Putamen (tissue), 1 donor: ENCODE measurements around the gene GCC2.
"Not testable (repeated sequence)": the region's sequence is repeated elsewhere in the genome, so short reads cannot be mapped to it uniquely, and the experiment has no call there.

ENCODE experiments used
- DNase-seq: peaks from one replicate; pipeline ENCODE4 v3.0.0-alpha.2; 2016; ENCODE audit warnings: low spot score

The GCC2 gene

DNA sequence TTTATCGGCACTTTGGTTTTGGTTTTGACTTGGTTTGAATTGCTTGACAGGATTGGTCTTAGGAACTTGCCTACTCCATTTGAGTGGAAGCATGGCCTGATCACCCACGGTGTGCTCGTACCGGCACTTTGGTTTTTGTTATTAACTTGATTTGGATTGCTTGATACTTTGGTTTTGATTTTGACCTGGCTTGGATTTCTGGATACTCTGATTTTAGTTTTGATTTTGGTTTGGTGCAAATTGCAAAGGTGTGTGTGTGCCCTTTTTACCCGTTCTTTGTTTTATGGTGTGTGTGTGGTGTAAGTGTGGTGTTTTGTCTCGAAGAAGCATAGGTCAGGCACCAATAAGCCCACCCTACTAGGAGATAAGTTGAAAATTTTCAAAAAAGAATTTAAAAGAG lies 75.7 kb downstream of the GCC2 start:
- DNase-seq, result not testable (repeated sequence)

DNA sequence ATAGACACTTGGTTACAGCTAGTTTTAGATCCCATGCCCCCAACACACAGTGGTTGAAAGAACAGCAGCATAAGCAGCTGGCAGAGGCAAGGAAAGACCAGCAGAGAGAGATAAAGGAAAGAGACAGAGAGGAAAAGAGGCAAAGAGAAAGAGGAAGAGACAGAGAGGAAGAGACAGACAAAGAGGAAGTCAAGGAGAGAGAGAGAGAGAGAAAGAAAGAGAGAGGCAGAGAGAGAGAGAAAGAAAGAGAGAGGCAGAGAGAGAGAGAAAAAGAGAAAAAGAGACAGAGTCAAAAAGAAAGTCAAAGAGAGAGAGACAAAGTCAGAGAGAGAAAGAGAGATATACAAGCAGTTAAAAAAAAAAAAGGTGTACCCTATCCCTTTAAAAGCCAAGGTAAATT lies 76.3 kb downstream of the GCC2 start:
- DNase-seq, result not testable (repeated sequence)

DNA sequence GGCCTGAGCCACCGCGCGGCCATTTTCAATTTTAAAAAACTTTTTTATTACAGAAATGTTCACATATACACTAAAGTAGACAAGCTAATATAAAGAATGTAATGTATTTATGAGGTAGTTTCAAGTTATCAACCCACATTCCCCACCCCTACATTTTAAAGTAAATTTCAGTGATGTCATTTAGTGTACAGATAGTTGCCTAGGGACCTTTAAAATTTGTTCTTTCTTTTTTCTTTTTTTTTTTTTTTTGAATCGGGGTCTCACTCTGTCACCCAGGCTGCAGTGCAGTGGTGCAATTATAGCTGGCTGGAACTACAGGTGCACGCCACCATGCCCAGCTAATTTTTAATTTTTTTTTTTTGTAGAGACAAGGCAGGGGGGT lies 82.7 kb downstream of the GCC2 start:
- DNase-seq, result no peak

DNA sequence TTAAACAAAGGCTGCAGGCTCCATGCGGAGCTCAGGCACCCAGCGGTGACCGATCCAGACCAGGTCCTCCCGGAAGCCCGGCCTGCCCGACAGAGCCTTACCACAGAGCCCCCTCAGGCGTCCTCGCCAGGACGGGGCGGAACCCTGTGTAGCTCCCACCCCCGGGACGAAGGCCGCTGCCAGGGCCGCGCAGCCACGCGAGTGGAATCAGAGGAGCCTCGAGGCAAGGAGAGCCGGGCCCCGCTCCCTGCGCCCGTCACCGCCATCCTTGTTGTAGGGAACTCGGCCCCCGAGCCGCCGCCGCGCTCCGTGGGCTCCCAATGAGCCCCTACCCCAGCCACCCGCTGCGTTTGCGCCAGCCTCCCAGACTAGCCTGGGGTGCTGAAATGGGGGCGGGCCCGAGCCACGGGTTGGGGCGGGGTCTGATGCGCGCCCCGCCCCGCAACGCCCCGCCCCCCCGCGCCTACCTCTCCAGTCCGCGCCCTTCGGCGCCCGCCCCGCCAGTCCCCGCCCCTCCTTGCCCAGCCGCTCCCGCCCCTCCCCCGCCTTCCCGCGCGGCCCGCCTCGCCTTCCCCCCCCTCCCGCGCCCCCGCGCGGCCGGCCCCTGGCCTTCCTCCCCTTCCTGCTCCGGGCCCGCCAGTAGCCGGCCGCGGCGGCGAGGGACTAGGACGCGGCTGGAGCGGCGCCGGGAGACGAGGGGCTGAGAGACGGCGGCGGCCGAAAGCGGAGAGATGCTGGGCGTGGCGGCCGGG lies 85.0 kb downstream of the GCC2 start, which contains the start of gene LIMS1:
TSS of gene LIMS1 (plus strand) at position 639 of the 752 bp plus-strand sequence. CDS start at position 732, 93 bp downstream.
- peak; percentile 91 for DNase-seq

DNA sequence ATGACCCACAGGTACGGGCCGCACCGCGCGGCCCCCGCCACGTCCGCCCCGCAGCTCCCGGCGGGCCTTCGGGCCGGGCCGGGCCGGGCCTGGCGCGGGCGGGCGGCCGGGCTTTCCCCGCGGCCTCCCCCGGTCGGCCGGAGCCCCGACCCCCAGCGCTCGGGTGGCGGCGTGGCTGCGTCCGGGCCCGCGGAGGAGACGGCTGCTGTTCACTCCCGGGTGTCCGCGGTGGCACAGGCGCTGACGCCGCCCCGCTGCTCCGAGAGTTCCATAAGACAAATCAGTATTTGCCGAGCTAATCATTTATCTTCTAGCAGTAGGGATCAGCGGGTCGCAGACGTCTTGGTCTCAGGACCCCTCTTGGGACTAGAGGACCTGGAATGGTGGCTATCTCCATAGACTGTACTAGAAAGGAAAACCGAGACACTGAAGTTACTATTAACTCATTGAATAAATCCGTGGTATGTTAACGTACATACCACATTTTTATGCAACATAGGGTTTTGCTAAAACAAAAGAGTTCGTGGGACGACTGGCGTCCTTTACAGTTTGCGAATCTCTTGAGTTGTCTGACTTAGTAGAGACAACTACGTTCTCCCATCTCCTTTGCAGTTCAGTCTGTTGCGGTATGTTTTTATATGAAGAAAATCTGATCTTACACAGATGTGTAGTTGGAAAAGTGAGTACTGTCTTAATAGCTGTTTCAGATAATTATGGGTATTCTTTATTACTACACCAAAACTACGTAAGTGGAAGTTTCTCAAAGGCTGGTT lies 85.8 kb downstream of the GCC2 start:
- peak; percentile 25 for DNase-seq

DNA sequence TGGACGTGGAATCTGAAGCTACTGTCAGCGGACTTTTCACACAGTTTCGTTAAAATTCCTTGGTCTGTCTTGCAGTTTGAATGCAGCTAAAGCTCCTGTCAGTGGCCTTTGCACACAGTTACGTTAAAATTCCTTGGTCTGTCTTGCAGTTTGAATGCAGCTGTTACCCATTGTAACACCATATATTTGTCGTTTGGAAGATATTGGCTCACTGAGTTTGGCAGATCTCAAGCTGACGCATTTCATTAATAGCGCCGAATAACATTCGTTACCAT lies 86.3 kb downstream of the GCC2 start:
- no peak for DNase-seq

DNA sequence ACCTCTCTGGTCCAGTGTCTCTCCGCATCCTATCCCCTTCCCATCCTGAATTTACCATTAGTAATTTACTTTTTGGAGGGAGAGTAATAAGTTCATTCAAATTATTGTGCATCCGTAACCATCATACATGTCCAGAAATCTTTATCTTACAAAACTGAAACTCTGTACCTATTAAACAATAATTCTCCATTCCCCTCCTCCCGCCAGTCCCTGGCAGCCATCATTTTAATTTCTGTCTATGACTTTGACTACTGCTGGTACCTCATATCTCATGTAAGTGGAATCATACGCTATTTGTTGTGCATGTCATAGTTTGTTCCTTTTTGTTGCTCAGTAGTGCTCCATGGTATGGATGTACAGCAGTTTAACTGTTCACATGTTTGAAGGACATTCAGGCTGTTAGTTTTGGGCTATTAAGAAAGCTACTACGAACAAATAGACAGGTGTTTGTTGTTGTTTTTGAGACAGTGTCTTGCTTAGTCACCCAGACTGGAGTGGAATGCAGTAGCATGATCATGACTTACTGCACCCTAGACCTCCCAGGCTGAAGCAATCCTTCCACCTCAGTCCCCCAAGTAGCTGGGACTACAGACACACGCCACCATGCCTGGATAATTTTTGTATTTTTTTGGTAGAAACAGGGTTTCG lies 87.3 kb downstream of the GCC2 start:
- no peak for DNase-seq

DNA sequence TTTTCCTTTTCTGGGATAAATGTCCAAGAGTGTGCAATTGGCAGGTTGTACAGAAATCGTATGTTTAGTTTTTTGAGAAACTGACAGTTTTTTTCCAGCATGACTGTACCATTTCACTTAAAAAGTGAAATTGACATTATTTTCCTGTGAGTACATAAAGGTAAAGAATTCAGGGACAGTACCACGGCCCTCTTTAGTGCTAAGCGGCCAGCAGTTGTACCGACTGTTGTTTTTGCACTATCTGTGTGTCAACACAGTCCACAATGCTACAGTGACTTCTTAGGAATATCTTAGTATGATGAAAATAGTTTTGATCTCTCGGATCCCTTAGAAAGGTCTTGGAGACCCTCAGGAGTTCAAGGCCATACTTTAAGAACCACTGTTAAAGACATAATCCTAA lies 87.9 kb downstream of the GCC2 start:
- DNase-seq, result no peak

DNA sequence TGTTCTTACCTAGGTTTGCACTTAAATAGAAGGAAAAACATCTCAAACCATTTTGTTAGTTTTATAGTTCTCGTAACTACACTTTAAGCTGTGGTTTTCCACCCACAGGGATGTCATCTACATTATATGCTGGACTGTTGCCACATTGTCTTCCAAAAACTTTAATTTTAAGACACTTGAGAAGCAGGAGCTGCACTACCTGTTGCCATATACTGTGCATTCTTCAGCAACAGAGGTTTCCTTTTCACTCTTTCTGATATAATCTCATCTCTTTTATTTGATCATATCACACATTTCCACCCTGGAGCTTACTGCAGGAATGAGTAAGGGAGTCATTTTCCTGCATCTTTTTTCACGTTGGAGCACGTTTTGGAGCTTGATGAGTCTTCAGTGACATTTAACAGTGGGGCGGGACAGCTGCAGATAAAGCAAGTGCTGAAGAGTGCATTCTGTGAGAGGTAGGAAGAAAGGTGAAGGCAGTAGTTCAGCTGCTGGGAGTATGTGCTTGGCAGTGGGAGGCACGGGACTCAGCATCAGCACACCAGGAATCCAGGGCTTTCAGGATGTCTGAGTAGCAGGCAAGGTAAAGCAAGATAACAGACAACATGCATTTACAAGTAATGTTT lies 89.1 kb downstream of the GCC2 start:
- DNase-seq, result no peak

DNA sequence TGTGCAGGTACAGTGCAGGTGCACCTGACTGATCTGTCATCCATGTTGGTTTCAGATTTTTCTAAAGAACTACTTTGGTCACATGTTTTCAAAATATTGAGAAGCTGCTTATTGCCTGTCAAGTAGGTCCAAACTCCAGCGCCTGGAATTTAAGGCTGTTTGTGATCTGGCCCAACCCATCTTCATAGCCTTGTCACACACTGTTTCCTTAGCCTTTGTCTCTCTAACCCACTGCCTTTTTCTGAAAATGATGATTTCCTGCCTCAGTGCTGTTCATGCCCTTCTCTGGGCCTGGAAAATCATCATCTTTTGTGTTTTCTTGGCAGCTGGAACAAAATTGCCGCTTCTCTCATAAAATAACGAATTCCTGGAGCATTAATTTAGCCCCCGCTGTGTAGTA lies 92.4 kb downstream of the GCC2 start:
- no peak for DNase-seq

DNA sequence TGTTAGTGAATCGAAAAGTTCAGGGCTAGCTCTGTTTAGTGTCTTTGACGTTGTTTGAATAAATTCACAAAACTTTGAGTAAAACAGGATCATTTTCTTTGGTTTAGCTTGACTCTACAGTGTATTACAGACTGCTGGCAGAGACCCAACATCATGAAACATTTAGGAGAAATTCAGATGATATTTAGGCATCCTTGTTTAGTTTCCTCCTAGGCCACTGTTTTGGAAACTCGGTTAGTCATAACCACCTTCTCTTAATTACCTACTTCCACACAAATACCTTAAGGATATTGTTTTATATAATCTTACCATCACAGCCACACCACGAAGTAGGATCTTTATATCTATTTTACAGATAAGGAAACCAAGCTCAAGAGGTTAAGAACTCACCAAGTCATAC lies 93.1 kb downstream of the GCC2 start:
- DNase-seq, result no peak

DNA sequence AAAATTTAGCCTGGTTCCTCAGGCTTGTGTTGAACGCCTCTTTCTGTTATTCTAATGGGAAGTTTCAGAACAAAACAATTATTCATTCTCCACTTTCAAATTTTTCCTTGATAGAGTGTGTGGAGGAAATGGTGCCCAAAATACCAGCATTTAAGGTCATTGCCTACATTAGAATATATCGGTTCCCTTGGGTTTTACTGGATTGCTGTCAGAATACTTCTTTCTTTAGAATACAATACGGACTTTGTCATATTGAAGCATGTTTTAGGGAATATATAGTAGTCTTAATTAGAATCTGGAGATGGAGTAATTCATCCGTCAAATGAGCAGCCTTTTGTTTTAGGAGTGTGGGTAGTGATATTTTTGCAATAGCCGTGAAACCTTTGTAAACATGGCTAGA lies 98.6 kb downstream of the GCC2 start:
- DNase-seq, result no peak

DNA sequence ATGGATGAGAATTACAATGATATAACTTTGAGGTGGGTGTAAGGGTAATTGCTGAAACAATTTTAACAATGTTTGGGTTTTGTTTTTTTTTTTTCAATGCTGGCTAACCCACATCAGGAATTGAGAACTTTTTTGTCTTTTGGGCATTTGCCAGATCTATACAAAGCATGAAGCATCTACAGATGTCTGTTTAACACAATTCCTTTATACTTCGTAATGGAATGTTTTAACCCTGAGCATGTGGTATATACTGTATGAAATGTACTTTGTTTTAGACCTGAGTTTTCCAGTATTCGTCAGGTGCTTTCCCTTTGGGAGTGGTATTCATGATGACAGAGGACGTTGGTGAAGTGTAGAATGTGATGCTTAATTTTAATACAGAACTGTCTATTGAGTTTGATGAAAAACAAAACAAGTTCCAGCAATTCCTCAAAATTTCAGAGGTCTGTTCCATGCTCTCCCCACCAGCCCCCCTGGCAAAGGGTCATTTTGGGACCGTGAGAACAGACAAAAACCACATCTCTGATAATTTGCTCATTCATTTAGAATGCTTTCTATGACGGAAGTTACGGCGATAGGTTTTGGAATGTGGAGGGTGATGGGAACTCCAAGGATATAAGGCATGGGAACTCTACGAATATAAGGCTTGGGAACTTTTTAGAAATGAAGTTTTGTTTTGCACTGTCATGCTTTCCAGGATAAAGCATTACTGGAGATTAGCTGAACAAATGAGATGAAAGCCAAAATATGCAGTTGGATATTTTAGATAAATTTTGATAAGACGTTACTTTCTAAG lies 99.4 kb downstream of the GCC2 start:
- no peak for DNase-seq

DNA sequence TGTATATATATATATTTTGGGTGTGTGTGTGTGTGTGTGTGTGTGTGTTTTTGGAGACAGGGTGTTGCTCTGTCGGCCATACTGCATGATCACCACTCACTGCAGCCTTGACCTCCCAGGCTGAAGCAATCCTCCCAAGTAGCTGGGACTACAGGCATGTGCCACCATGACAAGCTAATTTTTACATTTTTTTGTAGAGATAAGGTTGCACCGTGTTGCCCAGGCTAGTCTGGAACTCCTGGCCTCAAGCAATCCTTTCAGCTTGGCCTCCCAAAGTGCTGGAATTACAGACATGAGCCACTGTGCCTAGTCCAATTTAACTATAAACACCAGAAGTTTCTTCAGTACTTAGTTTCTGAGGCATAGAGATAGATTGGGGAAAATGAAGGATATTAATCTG lies 103.6 kb downstream of the GCC2 start:
- DNase-seq, result no peak

DNA sequence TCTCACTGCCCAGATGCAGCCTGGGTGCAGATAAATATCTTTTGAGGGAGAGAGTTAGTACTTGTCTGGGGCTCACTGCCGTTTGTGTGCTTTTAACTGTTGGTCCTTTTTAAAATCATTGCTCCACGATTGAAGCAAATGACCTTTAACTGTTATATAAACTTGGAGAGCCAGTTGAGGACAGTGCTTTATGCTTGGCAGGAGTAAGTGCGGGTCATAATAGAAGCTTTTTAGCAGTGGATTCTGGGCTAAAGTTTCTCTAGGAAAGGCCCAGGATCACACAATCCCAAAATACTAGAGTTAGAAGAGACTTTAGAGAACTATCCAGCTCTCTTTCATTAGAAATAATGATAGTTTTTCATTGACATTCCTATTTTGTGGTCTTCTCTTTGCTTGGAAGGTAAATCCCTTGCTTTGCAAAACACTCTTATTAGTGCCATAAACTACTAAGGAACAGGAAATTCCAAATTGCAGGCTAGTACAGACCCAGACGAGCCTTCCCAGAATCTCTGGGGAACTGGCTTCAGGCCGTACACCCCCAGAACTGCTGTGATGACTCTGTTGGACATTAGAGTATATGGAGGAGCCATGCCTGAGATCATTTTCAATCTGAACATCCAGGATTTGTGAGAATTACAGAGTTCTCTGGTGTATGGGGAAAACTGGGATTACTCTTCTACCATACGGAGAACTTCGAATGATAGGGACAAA lies 104.4 kb downstream of the GCC2 start:
- peak; percentile 46 for DNase-seq

DNA sequence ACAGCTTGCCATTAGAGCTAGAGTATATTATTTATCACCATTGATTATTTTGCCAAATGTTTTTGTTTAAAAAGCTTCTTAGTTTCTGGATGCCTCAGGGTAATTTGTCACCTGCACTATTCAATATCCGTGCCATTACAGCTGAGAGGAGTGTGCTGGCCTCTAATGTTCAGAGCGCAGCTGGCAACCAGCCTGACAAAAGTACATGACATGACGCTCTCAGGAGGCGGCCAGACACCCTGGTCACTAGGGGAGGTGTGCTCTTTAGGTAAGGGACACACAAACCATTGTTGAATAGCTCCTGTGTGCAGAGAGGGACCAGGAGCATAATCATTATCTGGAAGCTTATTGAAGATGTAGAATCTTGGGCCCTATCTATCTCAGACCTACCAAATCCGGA lies 105.5 kb downstream of the GCC2 start:
- no peak for DNase-seq

DNA sequence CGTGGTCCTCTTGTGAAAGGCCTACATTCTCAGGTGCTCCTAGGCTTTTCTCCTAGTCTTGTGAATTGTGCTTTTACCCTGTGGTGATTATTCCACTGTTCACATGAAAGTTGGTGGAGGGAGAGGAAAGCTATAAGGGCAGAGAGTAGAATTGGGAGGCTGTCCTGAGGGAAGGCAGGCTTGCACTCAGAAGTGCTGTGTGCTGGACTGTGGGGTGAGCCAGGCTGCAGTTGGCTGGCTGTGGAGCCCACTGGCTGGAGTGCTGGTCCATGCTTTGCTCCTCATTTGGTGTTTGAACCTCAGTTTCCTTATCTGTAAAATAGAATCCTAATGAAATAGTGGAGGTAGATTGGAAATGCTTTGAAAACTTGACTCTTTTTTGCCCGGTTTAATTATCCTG lies 106.6 kb downstream of the GCC2 start:
- no peak for DNase-seq

DNA sequence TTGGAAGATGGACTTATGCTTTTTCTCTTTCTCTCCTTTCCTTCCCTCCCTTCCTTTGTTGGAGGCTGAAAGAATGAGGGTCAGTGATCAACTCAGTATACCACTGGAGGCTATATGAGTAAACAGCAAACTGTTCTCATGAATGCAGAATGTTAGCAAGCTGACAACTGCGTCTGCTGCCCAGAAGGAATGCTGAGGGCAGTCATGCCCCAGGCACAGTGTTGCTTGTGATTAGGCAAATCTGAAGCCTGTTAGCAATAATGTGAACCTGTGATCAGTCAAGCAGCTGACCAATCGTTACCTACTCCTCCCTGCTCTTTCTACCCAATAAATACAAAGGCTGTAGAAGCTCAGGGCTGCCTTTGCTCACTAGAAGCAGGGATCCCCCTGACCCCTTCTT lies 107.6 kb downstream of the GCC2 start:
- DNase-seq, result not testable (repeated sequence)
